A549 (cell line): ENCODE results near the gene CELF2. TPM values are rescaled to one million over a fixed set of nuclear protein-coding genes. Genes with fewer than 3 reads are reported as not detected.

ENCODE experiments used
- ATAC-seq, 2 experiments: fragments of 200-7000 bp in 1 of 2; fragments of >200 bp in 1 of 2; cut with Nextera tagmentation in 1 of 2; cut with Tn5 transposase in 1 of 2; 3 replicates each; pipeline versions ENCODE4 v1.8.0 to v1.9.1; 2018 to 2020; ENCODE audit warnings: mild to moderate bottlenecking in 1 of 2, moderate library complexity in 1 of 2
- CTCF ChIA-PET: fragments of 300-600 bp; sonication (Branson Sonifier 250); formaldehyde crosslinking; extraction: SDS; loops from one replicate; lab custom pipeline; 2021; ENCODE audit warnings: antibody characterized with exemption, inconsistent platforms; lab: Yijun Ruan, JAX
- POLR2A ChIA-PET: fragments of 350-600 bp; formaldehyde crosslinking; extraction: SDS; loops from one replicate; lab custom pipeline; 2021; ENCODE audit warnings: antibody characterized with exemption, inconsistent platforms; lab: Yijun Ruan, JAX
- DNase-seq, 2 experiments: peaks; one replicate each; pipeline versions ENCODE4 v3.0.0 to v3.0.0-alpha.2; 2011 to 2016; ENCODE audit warnings: low read depth in 1 of 2, low spot score in 1 of 2
- FAIRE-seq: peaks from 2 replicates; lab custom pipeline; 2011; peaks lifted over from hg19 to GRCh38; lab: Jason Lieb, UNC
- H3K27ac ChIP-seq, 2 experiments: fragments of >200 bp; sonication (Bioruptor Twin); formaldehyde crosslinking; 3 replicates each; pipeline ENCODE4 v1.5.1; 2016 to 2017
- H3K4me1 ChIP-seq: fragments of >200 bp; sonication (Bioruptor Twin); formaldehyde crosslinking; 3 replicates; pipeline ENCODE4 v1.6.1; 2016
- H3K4me2 ChIP-seq: fragments of >200 bp; sonication (Bioruptor Twin); formaldehyde crosslinking; 3 replicates; pipeline ENCODE4 v1.6.1; 2016
- H3K4me3 ChIP-seq: fragments of >200 bp; sonication (Bioruptor Twin); formaldehyde crosslinking; 3 replicates; pipeline ENCODE4 v1.5.1; 2016
- H3K9me3 ChIP-seq: fragments of >200 bp; sonication (Bioruptor Twin); formaldehyde crosslinking; 3 replicates; pipeline ENCODE4 v1.6.1; 2016
- CBX8 ChIP-seq: fragments of 200-600 bp; sonication (generic); IDR thresholded peaks from 2 replicates; pipeline ENCODE4 v1.6.1; 2016
- CHD2 ChIP-seq: fragments of 150-350 bp; IDR thresholded peaks from 2 replicates; pipeline ENCODE4 v1.6.1; 2014; ENCODE audit warnings: low read length; ENCODE audit not compliant: partially characterized antibody
- EP300 ChIP-seq, 2 experiments: fragments of >200 bp; sonication (Bioruptor Twin); formaldehyde crosslinking; IDR thresholded peaks; 2 replicates in 1 of 2; 3 replicates in 1 of 2; pipeline ENCODE4 v1.6.1; 2016 to 2017
- HOXB13 ChIP-seq: fragments of 250-450 bp; sonication (Bioruptor Pico); IDR thresholded peaks from 2 replicates; pipeline ENCODE4 v1.5.0; 2020; ENCODE audit warnings: low read depth, mild to moderate bottlenecking, moderate library complexity
- JUN ChIP-seq, 2 experiments: fragments of >200 bp; sonication (Bioruptor Twin); formaldehyde crosslinking; IDR thresholded peaks; 2 replicates in 1 of 2; 3 replicates in 1 of 2; pipeline ENCODE4 v1.6.1; 2016 to 2017
- KDM1A ChIP-seq: fragments of 200-600 bp; sonication (generic); IDR thresholded peaks from 2 replicates; pipeline ENCODE4 v1.6.1; 2016; ENCODE audit warnings: low read depth, mild to moderate bottlenecking
- MYC ChIP-seq: IDR thresholded peaks from 2 replicates; pipeline ENCODE4 v1.6.1; 2012; ENCODE audit warnings: mild to moderate bottlenecking, inconsistent platforms, low read length, improper control_type of control experiment, borderline replicate concordance
- TP53 ChIP-seq: fragments of 250-450 bp; sonication (Bioruptor Pico); IDR thresholded peaks from 2 replicates; pipeline ENCODE4 v1.5.0; 2021; ENCODE audit warnings: mild to moderate bottlenecking, moderate library complexity
- ZC3H11A ChIP-seq: fragments of 450-650 bp; IDR thresholded peaks from 2 replicates; pipeline ENCODE4 v1.6.1; 2014; ENCODE audit warnings: antibody characterized with exemption, mild to moderate bottlenecking
- WGBS: methylation state at CpG from one replicate; pipeline ENCODE4 v1.1.6; 2017; ENCODE audit errors: missing lambda C conversion rate; 5-methylcytosine and 5-hydroxymethylcytosine counted together
- polyA plus RNA-seq, 4 experiments: library from polyadenylated mRNA; depleted of rRNA in 3 of 4; stranded (reverse); fragments of >200 nt; fragmentation: RNase III in 1 of 4; extraction: RNeasy Plus Mini Kit Qiagen cat#74134 plus additional on column Dnase treatment in 1 of 4; gene quantifications; 2 replicates in 3 of 4; 3 replicates in 1 of 4; pipeline ENCODE4 v1.2.3, GENCODE V29; 2011 to 2017
- TF ChIP-seq, protein P1 (sequence below): IDR thresholded peaks from 2 replicates; pipeline ENCODE4 v1.6.1; 2012; ENCODE audit warnings: low read depth, borderline replicate concordance
- TF ChIP-seq, protein P2 (sequence below): fragments of 450-650 bp; IDR thresholded peaks from 2 replicates; pipeline ENCODE4 v1.6.1; 2014; ENCODE audit warnings: antibody characterized with exemption

Gene CELF2
- polyA plus RNA-seq, 2 of the 4 experiments (the other 2 are of a cell fraction) = 0.01 to 0.03 TPM

DNA sequence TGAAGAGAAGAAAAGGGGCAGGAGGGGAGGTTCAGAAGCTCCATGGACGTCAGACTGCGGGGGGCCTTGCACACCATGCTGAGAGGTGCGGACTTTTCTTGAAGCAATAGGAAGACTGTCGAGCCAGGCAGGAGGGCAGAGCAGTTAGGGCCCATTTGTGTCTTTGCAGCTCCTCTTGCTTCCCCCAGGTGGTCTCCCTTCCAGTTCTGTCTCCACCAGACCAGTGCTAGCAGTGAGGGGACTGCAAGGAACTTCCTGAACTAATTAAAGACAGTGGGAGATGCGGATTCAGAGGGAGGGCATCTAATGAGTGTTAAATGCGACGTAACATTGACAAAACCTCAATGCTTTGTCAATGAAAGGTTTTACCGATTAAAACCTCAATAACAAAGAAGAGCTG lies 368.4 kb downstream of the CELF2 start:
- H3K4me3 ChIP-seq = no peak overlapping the region
- ChIA-PET POLR2A (no interaction called here), CTCF (interaction anchor here (1.1 kb wide), 1 partner anchor 39 kb away, joined by 5 read pairs; no protein-coding TSS in a partner anchor)
- DNase-seq (no peak), ATAC-seq (no peak), FAIRE-seq (no peak)
- TF ChIP-seq MYC (no peak), JUN (IDR thresholded peaks at IDR 0.05) (no peak), EP300 (IDR thresholded peaks at IDR 0.05) (no peak), ZC3H11A (no peak), CBX8 (no peak), TP53 (no peak), CHD2 (no peak), KDM1A (no peak), HOXB13 (CRISPR knock-in tag) (no peak)
- TF ChIP-seq, protein P1, sequence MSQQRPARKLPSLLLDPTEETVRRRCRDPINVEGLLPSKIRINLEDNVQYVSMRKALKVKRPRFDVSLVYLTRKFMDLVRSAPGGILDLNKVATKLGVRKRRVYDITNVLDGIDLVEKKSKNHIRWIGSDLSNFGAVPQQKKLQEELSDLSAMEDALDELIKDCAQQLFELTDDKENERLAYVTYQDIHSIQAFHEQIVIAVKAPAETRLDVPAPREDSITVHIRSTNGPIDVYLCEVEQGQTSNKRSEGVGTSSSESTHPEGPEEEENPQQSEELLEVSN = no peak
- TF ChIP-seq, protein P2, sequence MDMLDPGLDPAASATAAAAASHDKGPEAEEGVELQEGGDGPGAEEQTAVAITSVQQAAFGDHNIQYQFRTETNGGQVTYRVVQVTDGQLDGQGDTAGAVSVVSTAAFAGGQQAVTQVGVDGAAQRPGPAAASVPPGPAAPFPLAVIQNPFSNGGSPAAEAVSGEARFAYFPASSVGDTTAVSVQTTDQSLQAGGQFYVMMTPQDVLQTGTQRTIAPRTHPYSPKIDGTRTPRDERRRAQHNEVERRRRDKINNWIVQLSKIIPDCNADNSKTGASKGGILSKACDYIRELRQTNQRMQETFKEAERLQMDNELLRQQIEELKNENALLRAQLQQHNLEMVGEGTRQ = no peak
- WGBS = 24% methylated on average over 8 of the region's 8 CpGs
- no peak overlapping the region for H3K4me2 ChIP-seq
- no peak overlapping the region for H3K27ac ChIP-seq
- no peaks in the 10 kb centered on the region for H3K4me1 ChIP-seq
- no peaks in the 10 kb centered on the region for H3K9me3 ChIP-seq
